Vein endothelial cell (primary cell): Measurements from ENCODE around the gene CC2D1B. TPM values are rescaled to one million over a fixed set of nuclear protein-coding genes. Genes with fewer than 3 reads are reported as not detected.

Source experiments
- total RNA-seq: library from RNA; depleted of rRNA; stranded (reverse); fragments of >200 nt; gene quantifications from 2 replicates; pipeline ENCODE4 v1.2.3, GENCODE V29; 2012

The CC2D1B gene, protein sequence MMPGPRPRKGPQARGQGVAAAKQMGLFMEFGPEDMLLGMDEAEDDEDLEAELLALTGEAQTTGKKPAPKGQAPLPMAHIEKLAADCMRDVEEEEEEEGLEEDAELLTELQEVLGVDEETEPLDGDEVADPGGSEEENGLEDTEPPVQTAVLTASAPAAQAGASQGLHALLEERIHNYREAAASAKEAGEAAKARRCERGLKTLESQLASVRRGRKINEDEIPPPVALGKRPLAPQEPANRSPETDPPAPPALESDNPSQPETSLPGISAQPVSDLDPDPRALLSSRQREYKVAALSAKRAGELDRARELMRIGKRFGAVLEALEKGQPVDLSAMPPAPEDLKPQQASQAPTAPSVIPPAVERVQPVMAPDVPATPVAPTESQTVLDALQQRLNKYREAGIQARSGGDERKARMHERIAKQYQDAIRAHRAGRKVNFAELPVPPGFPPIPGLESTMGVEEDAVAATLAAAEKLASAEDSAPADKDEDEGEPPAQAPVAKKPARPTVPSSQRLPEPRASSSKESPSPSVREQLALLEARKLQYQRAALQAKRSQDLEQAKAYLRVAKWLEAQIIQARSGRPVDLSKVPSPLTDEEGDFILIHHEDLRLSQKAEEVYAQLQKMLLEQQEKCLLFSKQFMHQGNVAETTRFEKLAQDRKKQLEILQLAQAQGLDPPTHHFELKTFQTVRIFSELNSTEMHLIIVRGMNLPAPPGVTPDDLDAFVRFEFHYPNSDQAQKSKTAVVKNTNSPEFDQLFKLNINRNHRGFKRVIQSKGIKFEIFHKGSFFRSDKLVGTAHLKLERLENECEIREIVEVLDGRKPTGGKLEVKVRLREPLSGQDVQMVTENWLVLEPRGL
- total RNA-seq: 28.4 and 31.4 TPM in 2 replicates

GRCh38 chr1:52365746-52366516, at the start of gene CC2D1B:
CC2D1B (minus strand) TSS chr1:52366205; CDS start chr1:52364620, 1,585 bp downstream.

DNA sequence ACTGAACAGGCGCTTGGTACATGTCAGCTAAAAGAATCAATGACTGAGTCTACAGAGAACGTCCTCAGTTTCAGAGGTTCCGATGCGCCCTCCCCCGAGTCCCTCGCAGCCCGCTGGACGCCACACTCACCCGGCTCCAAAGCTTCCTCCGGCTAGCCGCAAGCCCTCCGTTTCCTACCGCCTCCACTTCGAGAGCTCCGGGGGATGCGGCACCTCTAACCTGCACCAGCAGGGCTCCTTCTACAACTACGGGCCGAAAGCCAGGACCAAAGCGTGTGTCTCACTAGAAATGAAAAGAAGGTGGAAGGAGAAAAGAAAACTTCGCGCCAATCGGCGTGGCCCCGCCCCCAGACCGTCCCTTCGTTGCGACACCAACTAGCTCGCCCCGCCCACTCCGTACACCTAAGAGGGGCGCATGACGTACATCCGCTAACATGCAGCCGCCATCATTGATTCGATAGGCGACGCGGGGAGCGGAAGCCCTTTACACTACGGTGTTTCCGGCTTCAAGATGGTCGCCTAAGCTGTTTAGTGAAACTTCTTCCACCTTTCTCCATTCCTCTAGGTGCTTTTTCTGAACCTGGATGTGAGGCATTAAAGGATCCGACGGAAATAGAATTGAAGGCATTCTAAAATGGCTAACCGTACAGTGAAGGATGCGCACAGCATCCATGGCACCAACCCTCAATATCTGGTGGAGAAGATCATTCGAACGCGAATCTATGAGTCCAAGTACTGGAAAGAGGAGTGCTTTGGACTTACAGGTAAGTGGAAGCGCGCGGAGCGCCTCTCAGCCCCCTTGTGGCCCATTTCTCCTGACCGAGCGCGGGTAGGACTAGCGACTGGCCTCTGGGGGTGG, 38.3 kb upstream of the CC2D1B start, which contains the start of the genes ORC1 and PRPF38A:
TSS of gene ORC1 (minus strand) at position 308 of the 859 bp plus-strand sequence. CDS start 2,200 bp downstream, outside the sequence.
TSS of gene PRPF38A (plus strand) at position 487 of the 859 bp plus-strand sequence. CDS start at position 635, 148 bp downstream.

Other genes with a start within 250 kb of the CC2D1B start
- gene ZFYVE9, start 224.1 kb downstream of the CC2D1B start, total RNA-seq: 28.4 and 30.6 TPM in 2 replicates
- gene ORC1, start 38.2 kb upstream of the CC2D1B start, total RNA-seq: 5.9 and 11.5 TPM in 2 replicates
- gene PRPF38A, start 38.4 kb upstream of the CC2D1B start, total RNA-seq: 12.4 and 13.4 TPM in 2 replicates
- 22.5 and 30.3 TPM in 2 replicates for gene TUT4, start 186.9 kb upstream of the CC2D1B start, total RNA-seq
- 20.8 and 28.7 TPM in 2 replicates for gene GPX7, start 236.2 kb upstream of the CC2D1B start, total RNA-seq